ENCODE data around the gene IRF2. TPM values are rescaled to one million over a fixed set of nuclear protein-coding genes. Genes with fewer than 3 reads are reported as not detected.

Gene IRF2
- total and polyA plus RNA-seq, 2 of the 8 experiments (the other 6 are each of a cell fraction or from before 2014, with no cell fraction given) = 13.8 to 17.0 TPM

GRCh38 chr4:184466634-184467033 is 7.7 kb downstream of the IRF2 start:
- Histone ChIP-seq H2BK15ac (ENCODE audit: low read length) (no peak overlapping the region), H3K79me2 (ENCODE audit: control insufficient read depth in 1 of 2, insufficient read depth in 2 of 2, low read length in 2 of 2) (peaks cover 0 to 82% of the 10 kb centered on the region in 2 experiments; a peak in 3 of 4 replicates), H2AK5ac (ENCODE audit: low read depth, low read length) (no peak overlapping the region; the same call in 1 of the 2 replicates), H3K79me1 (ENCODE audit: low read depth, low read length) (peaks cover 3% of the 10 kb centered on the region), H3K4me2 (ENCODE audit: insufficient read depth in 1 of 2, low read depth in 2 of 2, low read length in 2 of 2) (no peak overlapping the region), H3K4me1 (replicated peaks in 1 of 4; ENCODE audit: control insufficient read depth in 3 of 4, insufficient read depth in 4 of 4, low read length in 3 of 4) (peaks cover 0 to 5% (median 4%) of the 10 kb centered on the region in 4 experiments; a peak in 3 of 7 replicates), H3K56ac (replicated peaks; ENCODE audit: insufficient read length, low read depth, low read length) (no peak overlapping the region), H3K4ac (replicated peaks; ENCODE audit: insufficient read length, low read depth, low read length) (no peak overlapping the region), H4K8ac (ENCODE audit: extremely low read depth, insufficient read depth, low read length) (no peak overlapping the region), H3K23me2 (ENCODE audit: low read depth, low read length) (no peaks in the 10 kb centered on the region), H2BK120ac (replicated peaks; ENCODE audit: low read depth, low read length) (no peak overlapping the region), H3K27me3 (replicated peaks in 1 of 4; ENCODE audit: control insufficient read depth in 3 of 4, extremely low read depth in 1 of 4, insufficient read depth in 3 of 4, low read length in 3 of 4) (no peaks in the 10 kb centered on the region), H3K4me3 (ENCODE audit: extremely low read depth in 1 of 4, insufficient read depth in 2 of 4, low read depth in 3 of 4, low read length in 4 of 4) (no peak overlapping the region), H3K9me3 (ENCODE audit: insufficient read depth in 2 of 2, low read depth in 1 of 2, low read length in 1 of 2) (no peaks in the 10 kb centered on the region), H2BK12ac (ENCODE audit: low read depth, low read length) (no peak overlapping the region), H3K36me3 (ENCODE audit: control insufficient read depth in 2 of 4, insufficient read depth in 4 of 4, low read length in 3 of 4) (no peaks in the 10 kb centered on the region), H3K9ac (replicated peaks in 1 of 4; ENCODE audit: extremely low read depth in 1 of 4, low read depth in 3 of 4, low read length in 3 of 4) (no peak overlapping the region), H2BK5ac (ENCODE audit: low read depth, low read length) (no peak overlapping the region), H4K91ac (replicated peaks; ENCODE audit: insufficient read length, low read length) (no peak overlapping the region), H3K27ac (ENCODE audit: low read depth, low read length) (no peak overlapping the region), H4K5ac (ENCODE audit: insufficient read length, low read depth, low read length) (no peak overlapping the region), H2BK20ac (ENCODE audit: low read length) (no peak overlapping the region), H3K18ac (ENCODE audit: extremely low read depth, low read length) (no peak overlapping the region), H2AFZ (ENCODE audit: low read length) (no peak overlapping the region), H4K20me1 (replicated peaks in 1 of 2; ENCODE audit: control insufficient read depth in 1 of 2, insufficient read depth in 2 of 2, low read length in 2 of 2) (peaks cover 0 to 7% of the 10 kb centered on the region in 2 experiments), H3K14ac (ENCODE audit: insufficient read length) (no peak overlapping the region), H3K23ac (ENCODE audit: insufficient read length) (no peak overlapping the region)
- peak; percentile 48 for FAIRE-seq
- DNase-seq (ENCODE audit: low read depth in 1 of 2, low spot score in 2 of 2) = no peak
- ChIA-PET POLR2A (ENCODE audit: partially characterized antibody) (interaction anchor here (1.3 kb wide), 1 partner anchor 11 kb away, joined by 3 read pairs; no protein-coding TSS in a partner anchor), CTCF (ENCODE audit: partially characterized antibody) (interaction anchor here (0.7 to 1.4 kb wide), 3 partner anchors 10 to 215 kb away, joined by 3 read pairs; no protein-coding TSS in a partner anchor)
- no peak for TF ChIP-seq PHF8 (conservative IDR thresholded peaks at IDR 0.05; ENCODE audit: low read depth, low read length)
- WGBS, 2 experiments (ENCODE audit: extremely low coverage in 1 of 2, insufficient coverage in 1 of 2, insufficient read length in 1 of 2, insufficient replicate concordance in 2 of 2, low coverage in 1 of 2, low lambda C conversion rate in 2 of 2, missing lambda C conversion rate in 1 of 2) = 93% methylated on average over 2 of the region's 2 CpGs; no CpG with 5 or more reads in 1 of the 2 experiments
